ENCODE measurements around the gene UTP11. TPM values are rescaled to one million over a fixed set of nuclear protein-coding genes. Genes with fewer than 3 reads are reported as not detected.
A peak's percentile ranks its signal among the peaks of the same experiment; 100 is the strongest.

The UTP11 gene
- total RNA-seq, 1 experiment from 2014 or later, result 26.1 TPM

DNA sequence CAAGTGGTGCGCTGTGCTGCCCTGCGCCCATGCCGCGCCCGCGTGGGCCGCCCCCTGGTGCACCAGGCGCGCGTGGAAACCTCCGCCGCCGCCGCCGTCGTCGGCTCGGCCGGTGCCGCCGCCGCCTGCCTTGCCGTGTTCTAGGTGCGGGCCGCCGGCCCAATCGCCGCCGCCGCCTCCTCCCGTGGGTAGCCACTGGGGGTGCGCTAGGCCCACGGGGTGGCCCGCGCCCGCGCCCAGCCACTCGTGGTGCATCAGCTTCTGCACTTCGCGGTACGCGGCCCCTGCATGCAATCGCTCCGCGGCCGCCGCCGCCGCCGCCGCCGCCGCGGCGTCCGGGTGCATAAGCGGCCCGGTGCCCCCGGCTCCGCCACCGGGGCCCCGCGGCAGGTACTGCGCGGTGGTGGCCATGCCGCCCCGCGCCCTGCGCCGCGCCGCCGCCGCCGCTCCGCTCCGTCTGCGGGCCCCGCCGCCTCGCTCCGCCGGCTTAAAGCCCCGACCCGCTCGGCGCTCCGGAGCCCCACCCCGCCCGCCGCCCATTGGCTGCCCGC lies 33.9 kb downstream of the UTP11 start, which contains the start of gene POU3F1:
Gene POU3F1 (minus strand): TSS at position 461 of the 551 bp plus-strand sequence. CDS start 50 bp downstream, at position 411.
- DNase-seq (ENCODE audit: low spot score), result no peak

DNA sequence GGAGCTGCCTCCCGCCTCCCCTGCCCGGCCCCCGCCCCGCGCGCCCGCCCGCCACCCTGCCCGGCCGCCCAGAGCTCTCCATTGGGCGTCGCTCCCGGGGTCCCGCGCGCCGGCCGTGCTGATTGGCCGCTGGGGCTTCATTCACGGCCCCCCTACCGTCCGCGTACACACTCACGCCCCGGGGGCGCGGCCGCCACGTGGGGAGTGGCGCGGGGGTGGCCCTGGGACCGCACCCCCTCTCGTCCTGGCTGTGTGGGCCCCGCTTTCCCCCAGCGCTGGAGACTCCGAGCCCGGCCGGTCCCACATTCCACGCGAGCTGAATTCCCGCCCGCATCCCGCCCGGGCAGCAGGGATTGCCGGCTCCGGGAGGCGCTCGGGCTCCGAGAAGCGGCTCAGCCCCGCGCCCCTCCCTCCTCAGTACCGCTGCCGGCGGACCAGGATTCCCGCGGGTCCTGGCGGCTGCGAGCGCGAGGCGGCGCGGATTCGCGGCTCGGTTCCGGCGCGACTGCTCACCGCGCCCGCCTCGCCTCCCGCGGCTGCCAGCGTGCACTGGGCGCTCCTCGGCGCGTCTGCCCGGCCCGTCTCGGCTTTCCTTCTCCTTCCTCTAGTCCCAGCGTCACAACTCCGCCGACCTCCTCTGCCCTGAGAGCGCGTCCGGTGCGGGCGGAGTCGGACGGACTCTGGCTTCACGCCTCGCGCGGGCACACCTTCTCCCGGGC lies 34.5 kb downstream of the UTP11 start:
- peak; percentile 69 for DNase-seq (ENCODE audit: low spot score)

DNA sequence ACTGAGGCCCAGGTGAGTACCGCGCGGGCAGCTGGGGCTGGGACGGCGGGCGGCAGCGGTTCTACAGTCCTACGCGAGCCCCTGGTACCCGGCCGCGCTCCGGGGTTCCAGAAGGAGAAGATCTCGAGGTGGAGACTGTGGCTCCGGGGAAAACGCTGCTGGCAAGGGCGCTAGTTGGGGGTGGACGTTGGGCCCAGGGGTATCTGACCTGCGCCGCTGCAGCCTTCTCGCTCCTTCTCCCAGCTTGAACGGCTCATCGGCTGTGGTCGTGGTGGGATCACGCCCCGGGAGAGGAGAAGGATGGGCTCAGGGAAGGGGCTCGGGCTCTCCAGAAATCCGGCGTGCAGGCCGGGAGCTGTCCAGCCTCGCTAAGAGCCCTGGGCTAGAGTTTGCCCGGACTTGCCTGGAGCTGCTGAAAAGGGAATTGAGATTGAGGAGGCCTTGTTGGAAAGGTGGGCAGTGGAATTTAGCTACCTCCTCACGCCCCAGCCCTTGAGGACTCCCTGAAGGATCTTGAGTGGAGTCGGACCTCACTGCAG lies 35.1 kb downstream of the UTP11 start:
- no peak for DNase-seq (ENCODE audit: low spot score)

DNA sequence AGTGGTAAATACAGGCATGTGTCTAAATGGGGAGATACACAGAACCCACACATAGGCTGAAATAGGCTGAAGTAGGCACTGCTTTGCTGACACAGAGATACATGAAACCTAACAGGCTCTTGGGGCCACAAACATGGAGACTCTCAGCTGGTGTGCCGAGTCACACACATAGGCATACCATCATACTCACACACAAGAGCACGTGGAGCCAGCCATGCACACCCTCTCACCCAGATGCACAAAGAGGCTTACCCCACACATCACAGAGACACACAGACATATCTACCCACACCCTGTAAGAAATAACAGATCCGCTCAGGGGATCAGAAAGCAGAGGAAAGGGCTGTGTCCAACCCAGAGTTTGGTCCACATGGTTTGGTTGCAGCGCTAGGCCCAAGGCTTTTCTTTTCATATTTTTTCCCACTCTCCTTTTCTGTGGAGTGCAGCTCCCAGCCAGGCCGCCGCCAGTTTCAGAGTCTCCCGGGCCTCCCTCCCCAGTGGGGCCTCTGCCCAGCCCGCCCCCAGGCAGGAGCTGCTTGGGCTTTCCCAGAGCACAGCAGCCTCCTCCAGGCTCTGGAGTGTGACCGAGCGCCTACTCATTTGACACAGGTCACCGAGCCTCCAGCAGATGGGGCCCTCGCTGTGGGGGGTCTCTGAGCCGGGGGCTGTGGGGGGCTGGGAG lies 38.0 kb downstream of the UTP11 start:
- no peak for DNase-seq (ENCODE audit: low spot score)

DNA sequence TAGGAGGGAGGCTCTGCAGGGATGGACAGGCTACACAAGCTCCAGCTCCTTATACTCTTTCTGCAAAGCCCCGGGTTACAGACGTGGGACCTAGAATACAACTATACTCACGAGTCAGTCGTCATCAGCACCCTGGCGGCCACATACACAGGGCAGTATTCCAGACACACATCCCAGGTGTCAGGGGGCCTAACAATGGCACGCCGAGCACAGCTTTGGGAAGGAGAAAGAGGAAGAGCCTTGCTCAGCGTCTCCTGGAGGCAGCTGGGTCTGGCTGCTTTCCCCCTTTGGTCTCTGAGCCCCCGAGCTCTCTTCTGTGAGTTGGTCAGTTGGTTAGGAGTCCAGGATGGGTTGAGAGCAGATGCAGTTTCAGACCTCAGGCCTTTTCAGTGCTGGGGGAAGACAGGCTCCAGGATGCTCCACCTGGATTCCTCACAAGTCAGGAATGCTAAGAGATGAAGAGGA lies 38.6 kb downstream of the UTP11 start:
- DNase-seq (ENCODE audit: low spot score), result no peak

GRCh38 chr1:38052750-38053415 lies 40.3 kb downstream of the UTP11 start:
- peak; percentile 9 for DNase-seq (ENCODE audit: low spot score)

DNA sequence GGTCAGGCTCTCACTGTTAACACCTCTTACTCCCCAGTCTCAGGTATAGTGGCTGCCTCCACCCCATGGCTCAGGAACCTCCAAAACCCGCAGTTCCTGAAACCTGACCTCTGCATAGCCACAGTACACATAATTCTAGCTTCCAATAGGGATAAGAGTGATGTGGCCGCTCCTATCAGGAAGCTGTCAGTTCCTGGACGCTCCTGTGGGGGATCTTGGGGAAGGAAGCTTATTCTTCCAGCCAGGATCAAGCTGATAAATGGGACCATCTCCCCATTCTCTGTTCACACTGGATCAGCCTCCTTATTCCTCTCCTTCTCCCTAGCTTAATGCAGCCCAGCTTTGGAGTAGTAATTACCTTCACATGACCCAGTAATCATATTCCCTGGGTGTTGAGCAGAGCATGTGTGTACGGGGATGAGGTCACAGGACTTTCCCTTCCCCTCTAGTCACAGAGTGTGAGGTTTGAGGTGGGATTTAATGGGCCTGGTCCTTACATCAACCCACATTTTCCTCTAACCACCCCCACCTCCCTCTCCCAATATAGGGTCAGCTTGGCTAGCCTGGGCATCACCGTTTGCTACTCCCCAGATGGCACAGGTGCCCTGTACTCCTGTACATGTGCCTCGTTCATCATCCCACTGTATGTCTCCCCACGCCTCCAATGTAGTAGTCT lies 41.0 kb downstream of the UTP11 start:
- no peak for DNase-seq (ENCODE audit: low spot score)

GRCh38 chr1:38055398-38055797 lies 42.9 kb downstream of the UTP11 start:
- no peak for DNase-seq (ENCODE audit: low spot score)

DNA sequence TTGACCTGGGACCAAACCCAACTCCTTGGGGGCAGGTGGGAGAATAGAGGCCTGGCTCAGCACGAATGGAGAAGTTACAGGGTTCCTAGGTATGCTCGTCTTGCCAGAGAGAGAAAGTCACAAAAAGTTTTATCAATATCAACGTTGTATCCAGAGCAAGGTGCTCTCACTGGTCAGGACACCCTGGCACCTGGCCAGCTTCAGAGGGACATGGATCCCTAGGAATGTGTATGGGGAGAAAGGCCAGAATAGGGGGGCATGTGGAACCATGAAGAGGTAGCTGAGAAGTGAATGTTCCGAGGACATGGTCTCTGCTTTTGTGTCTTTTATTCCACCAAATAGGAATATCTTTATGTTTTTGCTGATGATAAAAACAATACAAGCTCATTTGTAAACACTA lies 43.4 kb downstream of the UTP11 start:
- DNase-seq (ENCODE audit: low spot score), result no peak

DNA sequence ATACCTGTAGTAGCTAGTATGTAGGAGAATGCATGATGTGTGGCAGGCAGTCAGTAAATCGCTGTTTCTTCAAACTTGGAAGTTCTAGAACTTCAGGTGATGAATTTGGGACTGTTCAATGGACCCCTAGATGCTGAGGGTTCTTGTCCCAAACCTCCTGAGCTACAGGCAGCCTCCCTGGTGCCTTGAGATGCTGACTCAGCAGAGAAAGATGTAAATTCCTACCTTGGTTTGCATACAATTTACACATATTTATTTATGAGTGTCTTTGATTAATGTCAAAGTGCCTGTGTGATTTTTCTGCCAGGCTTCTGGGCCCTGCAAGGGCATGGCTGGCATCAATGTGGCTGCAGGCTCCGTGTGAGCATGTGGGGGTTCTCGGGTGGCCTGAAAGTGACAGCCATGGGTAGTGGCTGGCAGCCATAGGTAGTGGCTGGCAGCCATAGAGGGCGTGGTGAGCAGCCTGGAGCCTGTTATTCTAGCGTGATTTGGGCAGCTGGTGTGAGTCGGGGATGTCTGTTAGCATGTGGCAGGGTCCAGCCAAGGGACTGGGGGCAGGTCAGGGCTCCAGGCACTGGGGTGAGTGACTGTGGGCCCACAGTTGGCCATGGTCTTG lies 47.2 kb downstream of the UTP11 start:
- DNase-seq (ENCODE audit: low spot score), result no peak

GRCh38 chr1:38060498-38060897 lies 48.0 kb downstream of the UTP11 start:
- DNase-seq (ENCODE audit: low spot score), result no peak

DNA sequence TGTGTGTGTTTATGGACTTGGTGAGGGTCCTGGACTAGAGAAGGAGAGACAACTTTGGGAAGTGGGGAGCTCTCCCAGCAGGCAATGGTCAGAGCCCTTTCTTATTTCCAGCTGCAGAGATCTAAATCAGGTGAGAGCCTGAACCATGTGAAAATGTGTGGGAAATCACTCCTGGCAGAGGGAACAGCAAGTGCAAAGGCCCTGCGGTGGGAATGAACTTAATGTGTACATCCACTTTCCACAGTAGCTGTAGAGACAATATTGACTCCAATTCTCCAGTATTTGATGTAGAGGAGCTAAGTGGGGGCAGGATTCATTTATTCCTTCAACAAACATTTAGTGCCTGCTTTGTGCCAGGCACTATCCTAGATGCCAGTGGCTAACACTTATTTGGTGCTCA lies 48.8 kb downstream of the UTP11 start:
- DNase-seq (ENCODE audit: low spot score), result no peak

DNA sequence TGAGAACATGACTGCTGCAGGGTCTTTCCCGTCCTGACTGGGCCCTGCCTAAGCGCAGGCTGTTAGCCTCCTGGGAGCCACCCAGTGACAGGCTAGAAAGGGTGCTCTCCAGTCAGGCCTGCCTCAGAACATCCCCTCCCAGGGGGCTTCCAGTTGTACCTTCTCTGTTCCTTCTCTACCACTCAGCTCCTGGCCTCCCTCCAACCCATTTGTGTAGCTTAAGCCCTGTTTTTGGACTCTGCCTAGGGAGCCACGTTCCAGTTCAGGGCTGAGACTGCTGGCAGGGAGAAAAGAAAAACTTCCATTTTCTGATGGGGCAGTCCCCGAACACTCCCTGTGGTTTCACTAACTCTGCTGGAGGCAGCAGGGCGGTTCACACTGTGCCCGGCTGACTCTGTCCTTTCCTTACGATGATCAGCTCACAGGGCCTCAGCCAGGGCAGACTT lies 49.4 kb downstream of the UTP11 start:
- DNase-seq (ENCODE audit: low spot score), result no peak

GRCh38 chr1:38062361-38063288 lies 50.1 kb downstream of the UTP11 start:
- no peak for DNase-seq (ENCODE audit: low spot score)

GRCh38 chr1:38063616-38064015 lies 51.1 kb downstream of the UTP11 start:
- no peak for DNase-seq (ENCODE audit: low spot score)

- peak; percentile 25 for DNase-seq (ENCODE audit: low spot score)
These were observed 51.8 kb downstream of the UTP11 start for GRCh38 chr1:38064197-38064903.

DNA sequence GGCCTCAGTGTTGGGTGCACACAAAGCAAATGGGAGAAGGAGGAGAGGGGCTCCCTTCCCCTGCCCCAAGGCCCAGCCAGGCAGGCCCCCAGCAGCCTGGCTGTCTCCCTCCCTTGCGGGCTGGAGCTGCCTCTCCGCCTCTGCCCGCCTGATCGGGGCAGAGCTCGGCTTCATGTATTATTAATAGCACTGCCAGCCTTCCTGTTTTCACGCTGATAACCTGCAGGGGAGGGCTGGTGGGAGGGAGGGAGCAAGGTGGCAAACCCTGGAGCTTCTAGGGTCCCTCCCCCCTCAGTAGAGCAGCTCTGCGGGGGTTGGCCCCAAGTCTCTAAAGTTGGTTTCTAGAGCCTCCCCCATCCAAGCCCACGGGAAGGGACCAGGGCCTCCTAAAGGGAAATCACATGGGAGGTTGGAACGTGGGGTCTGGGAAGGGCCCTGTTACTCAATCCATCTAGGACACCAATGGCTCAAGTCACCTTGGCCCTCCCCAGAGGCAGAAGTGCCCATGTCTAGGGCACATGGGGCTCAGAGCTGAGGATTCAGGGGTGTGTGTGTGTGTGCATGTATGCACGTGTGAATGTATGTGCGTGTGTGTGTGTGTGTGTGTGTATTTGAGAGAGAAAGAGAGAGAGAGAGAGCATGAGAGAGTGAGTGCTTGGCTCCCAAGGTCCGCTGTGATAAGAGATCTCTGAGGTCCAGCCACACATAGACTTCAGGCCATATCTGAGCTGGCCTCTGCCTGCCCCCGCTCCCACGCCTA lies 55.9 kb downstream of the UTP11 start:
- DNase-seq (ENCODE audit: low spot score), result no peak

GRCh38 chr1:38068980-38069340 lies 56.4 kb downstream of the UTP11 start:
- DNase-seq (ENCODE audit: low spot score), result no peak

Measured in HT-29 (cell line).